H9 (cell line): ENCODE results near the gene MTMR6. TPM values are rescaled to one million over a fixed set of nuclear protein-coding genes. Genes with fewer than 3 reads are reported as not detected.

Experiments used
- DNase-seq: peaks from one replicate; pipeline ENCODE4 v3.0.0-alpha.2; 2017
- H2AFZ ChIP-seq: one replicate; pipeline ENCODE4 v1.6.1; 2013; ENCODE audit warnings: mild to moderate bottlenecking, low read length, control low read depth, moderate library complexity
- H2AK5ac ChIP-seq: 2 replicates; pipeline ENCODE4 v1.6.1; 2013; ENCODE audit warnings: low read length, control low read depth, mixed read lengths; ENCODE audit not compliant: insufficient read length
- H2BK120ac ChIP-seq: one replicate; pipeline ENCODE4 v1.6.1; 2013; ENCODE audit warnings: low read depth, mild to moderate bottlenecking, low read length, control low read depth, inconsistent platforms; ENCODE audit not compliant: poor library complexity, severe bottlenecking
- H2BK12ac ChIP-seq: 2 replicates; pipeline ENCODE4 v1.6.1; 2013; ENCODE audit warnings: low read length, control low read depth, mixed read lengths, low read depth; ENCODE audit not compliant: insufficient read length
- H2BK15ac ChIP-seq: 2 replicates; pipeline ENCODE4 v1.6.1; 2013; ENCODE audit warnings: low read depth, low read length, control low read depth
- H2BK20ac ChIP-seq: one replicate; pipeline ENCODE4 v1.6.1; 2013; ENCODE audit warnings: low read depth, mild to moderate bottlenecking, low read length, control low read depth, inconsistent platforms; ENCODE audit not compliant: poor library complexity, severe bottlenecking
- H2BK5ac ChIP-seq: 2 replicates; pipeline ENCODE4 v1.6.1; 2013; ENCODE audit warnings: low read length, control low read depth, mixed read lengths; ENCODE audit not compliant: insufficient read length
- H3K14ac ChIP-seq: 2 replicates; pipeline ENCODE4 v1.6.1; 2013; ENCODE audit warnings: low read length, control low read depth; ENCODE audit not compliant: insufficient read depth
- H3K18ac ChIP-seq: 2 replicates; pipeline ENCODE4 v1.6.1; 2013; ENCODE audit warnings: low read depth, mild to moderate bottlenecking, mixed read lengths, low read length, control low read depth; ENCODE audit not compliant: insufficient read length
- H3K23ac ChIP-seq: 2 replicates; pipeline ENCODE4 v1.6.1; 2013; ENCODE audit warnings: low read length, control low read depth, mixed read lengths, low read depth; ENCODE audit not compliant: insufficient read length
- H3K23me2 ChIP-seq: 2 replicates; pipeline ENCODE4 v1.6.1; 2013; ENCODE audit warnings: low read depth, mild to moderate bottlenecking, mixed read lengths, low read length, control low read depth; ENCODE audit not compliant: insufficient read length, poor library complexity, severe bottlenecking
- H3K27ac ChIP-seq: 2 replicates; pipeline ENCODE4 v1.5.1; 2013; ENCODE audit warnings: low read length, control low read depth, mixed read lengths, low read depth; ENCODE audit not compliant: insufficient read length
- H3K27me3 ChIP-seq: 2 replicates; pipeline ENCODE4 v1.6.1; 2013; ENCODE audit warnings: low read length, control low read depth, inconsistent platforms; ENCODE audit not compliant: insufficient read depth
- H3K4ac ChIP-seq: 2 replicates; pipeline ENCODE4 v1.6.1; 2013; ENCODE audit warnings: low read depth, mild to moderate bottlenecking, control low read depth, inconsistent platforms, low read length, moderate library complexity
- H3K4me1 ChIP-seq: 2 replicates; pipeline ENCODE4 v1.6.1; 2013; ENCODE audit warnings: low read length, control low read depth, inconsistent platforms; ENCODE audit not compliant: insufficient read depth
- H3K4me2 ChIP-seq: 2 replicates; pipeline ENCODE4 v1.6.1; 2013; ENCODE audit warnings: low read length, control low read depth, mixed read lengths; ENCODE audit not compliant: insufficient read length, insufficient read depth
- H3K56ac ChIP-seq: 2 replicates; pipeline ENCODE4 v1.6.1; 2013; ENCODE audit warnings: low read depth, mild to moderate bottlenecking, mixed read lengths, low read length, control low read depth; ENCODE audit not compliant: insufficient read length
- H3K79me1 ChIP-seq: 2 replicates; pipeline ENCODE4 v1.6.1; 2013; ENCODE audit warnings: low read depth, mild to moderate bottlenecking, moderate library complexity, low read length, control low read depth, inconsistent platforms; ENCODE audit not compliant: insufficient read depth, poor library complexity, severe bottlenecking
- H3K79me2 ChIP-seq: 2 replicates; pipeline ENCODE4 v1.6.1; 2013; ENCODE audit warnings: low read length, control low read depth, inconsistent platforms; ENCODE audit not compliant: insufficient read depth
- H3K9ac ChIP-seq: 2 replicates; pipeline ENCODE4 v1.6.1; 2013; ENCODE audit warnings: low read length, control low read depth, mixed read lengths; ENCODE audit not compliant: insufficient read length; ENCODE audit errors: extremely low read depth
- H3K9me3 ChIP-seq: one replicate; pipeline ENCODE4 v1.6.1; 2013; ENCODE audit warnings: low read depth, low read length, inconsistent platforms; ENCODE audit not compliant: control insufficient read depth
- H3T11ph ChIP-seq: one replicate; pipeline ENCODE4 v1.6.1; 2013; ENCODE audit warnings: mild to moderate bottlenecking, low read length, control low read depth, inconsistent platforms
- H4K20me1 ChIP-seq: one replicate; pipeline ENCODE4 v1.6.1; 2013; ENCODE audit not compliant: control insufficient read depth, insufficient read length, insufficient read depth
- H4K5ac ChIP-seq: 2 replicates; pipeline ENCODE4 v1.6.1; 2013; ENCODE audit warnings: low read depth, mild to moderate bottlenecking, mixed read lengths, low read length, control low read depth; ENCODE audit not compliant: insufficient read length
- H4K8ac ChIP-seq: replicated peaks from 2 replicates; pipeline ENCODE4 v1.6.1; 2013; ENCODE audit warnings: low read length, control low read depth, mixed read lengths, low read depth; ENCODE audit not compliant: insufficient read length
- H4K91ac ChIP-seq: 2 replicates; pipeline ENCODE4 v1.6.1; 2013; ENCODE audit warnings: low read depth, mild to moderate bottlenecking, moderate library complexity, mixed read lengths, low read length, control low read depth; ENCODE audit not compliant: insufficient read length
- H3K27ac Mint-ChIP-seq, 3 experiments: 2 replicates in 2 of 3; 3 replicates in 1 of 3; pipeline ENCODE4 v1.8.0; 2020 to 2021; ENCODE audit warnings: mixed read lengths in 3 of 3, mild to moderate bottlenecking in 1 of 3, moderate library complexity in 1 of 3
- H3K27me3 Mint-ChIP-seq: 2 replicates; pipeline ENCODE4 v1.8.0; 2021; ENCODE audit warnings: low read depth, mild to moderate bottlenecking, moderate library complexity, mixed read lengths
- H3K36me3 Mint-ChIP-seq, 3 experiments: 2 replicates in 2 of 3; 3 replicates in 1 of 3; pipeline ENCODE4 v1.8.0; 2020 to 2021; ENCODE audit warnings: low read depth in 3 of 3, mixed read lengths in 3 of 3; ENCODE audit not compliant: insufficient read depth in 1 of 3
- H3K4me1 Mint-ChIP-seq, 2 experiments: 2 replicates each; pipeline ENCODE4 v1.8.0; 2020; ENCODE audit warnings: mixed read lengths in 2 of 2
- H3K4me3 Mint-ChIP-seq, 2 experiments: 2 replicates in 1 of 2; 3 replicates in 1 of 2; pipeline ENCODE4 v1.8.0; 2020 to 2021; ENCODE audit warnings: mild to moderate bottlenecking in 2 of 2, mixed read lengths in 2 of 2, moderate library complexity in 1 of 2
- H3K9me3 Mint-ChIP-seq, 2 experiments: 2 replicates in 1 of 2; 3 replicates in 1 of 2; pipeline ENCODE4 v1.8.0; 2020; ENCODE audit warnings: mild to moderate bottlenecking in 2 of 2, mixed read lengths in 2 of 2, moderate library complexity in 1 of 2
- WGBS: extraction: QIAGEN DNeasy Blood & Tissue Kit; methylation state at CpG from one replicate; pipeline ENCODE4 v1.1.7; 2013; ENCODE audit warnings: missing lambda C conversion rate, low lambda C conversion rate, mixed read lengths; ENCODE audit not compliant: insufficient read length; ENCODE audit errors: extremely low coverage; 5-methylcytosine and 5-hydroxymethylcytosine counted together
- total RNA-seq: library from RNA; stranded (reverse); gene quantifications from 2 replicates; pipeline ENCODE4 v1.2.1, GENCODE V29; 2021
- TF ChIP-seq, protein P1 (sequence below): fragments of 200-600 bp; sonication (generic); conservative IDR thresholded peaks from 3 replicates; pipeline ENCODE4 v1.8.0; 2021; ENCODE audit warnings: antibody characterized with exemption, mild to moderate bottlenecking

The MTMR6 gene
- total RNA-seq, 1 experiment from 2014 or later, result 7.0 TPM

DNA sequence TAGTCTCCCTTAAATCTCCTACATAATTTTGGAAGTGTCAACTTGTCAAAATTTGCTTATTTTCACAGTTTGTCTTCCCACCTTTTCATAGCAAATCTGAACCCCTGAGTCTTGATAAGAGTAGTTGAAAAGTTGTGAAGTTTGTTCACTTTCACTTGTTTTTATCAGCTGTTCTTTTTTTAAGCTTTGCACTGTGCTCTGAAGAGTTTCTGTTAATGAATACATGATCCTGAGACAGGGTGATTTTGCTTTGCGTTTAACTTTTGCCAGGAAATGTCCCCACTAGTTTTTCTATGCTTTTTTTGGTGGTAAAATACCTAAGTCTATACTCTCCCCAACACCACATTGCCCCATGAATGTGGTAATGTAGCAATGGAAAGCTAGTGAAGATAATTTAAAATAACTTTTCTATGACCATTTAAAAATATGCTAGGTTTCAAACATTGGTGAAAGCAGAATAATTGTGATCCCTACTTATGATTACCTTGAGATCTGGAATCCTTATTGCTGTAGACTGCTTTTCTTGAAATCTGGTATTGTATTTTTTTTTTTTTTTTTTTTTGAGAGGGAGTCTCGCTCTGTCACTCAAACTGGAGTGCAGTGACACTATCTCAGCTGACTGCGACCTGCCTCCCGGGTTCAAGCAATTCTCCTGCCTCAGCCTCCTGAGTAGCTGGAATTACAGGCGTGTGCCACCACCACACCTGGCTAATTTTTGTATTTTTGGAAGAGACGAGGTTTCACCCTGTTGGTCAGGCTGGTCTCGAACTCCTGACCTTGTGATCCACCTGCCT, 19.6 kb upstream of the MTMR6 start:
- no peak overlapping the region for H2BK20ac ChIP-seq
- H3K18ac ChIP-seq, result no peak overlapping the region
- no peak overlapping the region for H4K91ac ChIP-seq
- Mint-ChIP-seq H3K4me3 (no peak overlapping the region), H3K4me1 (peaks cover 15% of the 10 kb centered on the region in 2 experiments), H3K36me3 (peaks cover 24 to 67% (median 61%) of the 10 kb centered on the region in 3 experiments), H3K9me3 (no peaks in the 10 kb centered on the region; a peak in 1 of 5 replicates), H3K27ac (peak overlapping the region in 1 of 3 experiments; percentile 26; a peak in 2 of 7 replicates), H3K27me3 (no peaks in the 10 kb centered on the region)
- no peaks in the 10 kb centered on the region for H3K79me1 ChIP-seq
- no peak overlapping the region for H3T11ph ChIP-seq
- H3K79me2 ChIP-seq, result peaks cover 30% of the 10 kb centered on the region
- no peak overlapping the region for H3K23ac ChIP-seq
- DNase-seq, result no peak
- TF ChIP-seq, protein P1, sequence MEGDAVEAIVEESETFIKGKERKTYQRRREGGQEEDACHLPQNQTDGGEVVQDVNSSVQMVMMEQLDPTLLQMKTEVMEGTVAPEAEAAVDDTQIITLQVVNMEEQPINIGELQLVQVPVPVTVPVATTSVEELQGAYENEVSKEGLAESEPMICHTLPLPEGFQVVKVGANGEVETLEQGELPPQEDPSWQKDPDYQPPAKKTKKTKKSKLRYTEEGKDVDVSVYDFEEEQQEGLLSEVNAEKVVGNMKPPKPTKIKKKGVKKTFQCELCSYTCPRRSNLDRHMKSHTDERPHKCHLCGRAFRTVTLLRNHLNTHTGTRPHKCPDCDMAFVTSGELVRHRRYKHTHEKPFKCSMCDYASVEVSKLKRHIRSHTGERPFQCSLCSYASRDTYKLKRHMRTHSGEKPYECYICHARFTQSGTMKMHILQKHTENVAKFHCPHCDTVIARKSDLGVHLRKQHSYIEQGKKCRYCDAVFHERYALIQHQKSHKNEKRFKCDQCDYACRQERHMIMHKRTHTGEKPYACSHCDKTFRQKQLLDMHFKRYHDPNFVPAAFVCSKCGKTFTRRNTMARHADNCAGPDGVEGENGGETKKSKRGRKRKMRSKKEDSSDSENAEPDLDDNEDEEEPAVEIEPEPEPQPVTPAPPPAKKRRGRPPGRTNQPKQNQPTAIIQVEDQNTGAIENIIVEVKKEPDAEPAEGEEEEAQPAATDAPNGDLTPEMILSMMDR, result no peak
- no CpG with 5 or more reads among the region's 7 CpGs for WGBS
- H4K8ac ChIP-seq, result no peak overlapping the region
- H3K9ac ChIP-seq, result no peak overlapping the region
- H3K4me2 ChIP-seq, result no peak overlapping the region
- H3K4me1 ChIP-seq, result no peaks in the 10 kb centered on the region
- no peak overlapping the region for H2BK5ac ChIP-seq
- H2BK120ac ChIP-seq, result no peak overlapping the region
- no peak overlapping the region for H4K5ac ChIP-seq
- no peaks in the 10 kb centered on the region for H3K23me2 ChIP-seq
- H4K20me1 ChIP-seq, result no peaks in the 10 kb centered on the region
- H2AFZ ChIP-seq, result no peak overlapping the region
- no peak overlapping the region for H3K14ac ChIP-seq
- H3K27me3 ChIP-seq, result no peaks in the 10 kb centered on the region
- no peak overlapping the region for H3K56ac ChIP-seq
- H3K4ac ChIP-seq, result no peak overlapping the region
- no peak overlapping the region for H2AK5ac ChIP-seq
- H2BK15ac ChIP-seq, result no peak overlapping the region
- no peak overlapping the region for H3K27ac ChIP-seq
- H2BK12ac ChIP-seq, result no peak overlapping the region
- H3K9me3 ChIP-seq, result no peaks in the 10 kb centered on the region
